Testis (tissue), 3 donors: ENCODE measurements around the gene CPT1C. TPM values are rescaled to one million over a fixed set of nuclear protein-coding genes. Genes with fewer than 3 reads are reported as not detected.

Experiments used
- DNase-seq: peaks from one replicate; pipeline ENCODE4 v3.0.0-alpha.2; 2019
- H3K27ac ChIP-seq, 2 donors: fragments of 200-600 bp; sonication (generic); one replicate each; pipeline ENCODE4 v1.5.1; 2019
- H3K27me3 ChIP-seq: fragments of 200-600 bp; sonication (generic); one replicate; pipeline ENCODE4 v1.5.1; 2019
- H3K36me3 ChIP-seq: fragments of 200-600 bp; sonication (generic); one replicate; pipeline ENCODE4 v1.5.1; 2017; ENCODE audit warnings: low read depth; ENCODE audit errors: missing control alignments
- H3K4me1 ChIP-seq: fragments of 200-600 bp; sonication (generic); one replicate; pipeline ENCODE4 v1.5.1; 2019
- H3K4me3 ChIP-seq, 2 donors: fragments of 200-600 bp; sonication (generic); one replicate each; pipeline ENCODE4 v1.5.1; 2017 to 2019
- H3K9me3 ChIP-seq: fragments of 200-600 bp; sonication (generic); one replicate; pipeline ENCODE4 v1.5.1; 2017
- CTCF ChIP-seq, 3 experiments: fragments of 450-650 bp in 2 of 3; fragments of 200-600 bp in 1 of 3; sonication (generic) in 1 of 3; IDR thresholded peaks; one replicate each; pipeline ENCODE4 v1.5.1; 2016 to 2019; ENCODE audit warnings: antibody characterized with exemption in 3 of 3, mild to moderate bottlenecking in 2 of 3, moderate library complexity in 1 of 3
- POLR2A ChIP-seq: fragments of 450-650 bp; IDR thresholded peaks from one replicate; pipeline ENCODE4 v1.6.1; 2017; ENCODE audit warnings: antibody characterized with exemption, mild to moderate bottlenecking, moderate library complexity
- WGBS, 2 donors: methylation state at CpG; one replicate each; pipeline ENCODE4 v1.1.5; 2018; 5-methylcytosine and 5-hydroxymethylcytosine counted together
- intact Hi-C: fragments of 100-400 bp; cut with DNase I; formaldehyde crosslinking; loops from one replicate; pipeline ENCODE4 v1.15.1; 2023; ENCODE audit warnings: low total_unique reads
- polyA plus RNA-seq: library from polyadenylated mRNA; stranded (reverse); fragments of 350-450 nt; fragmentation: Illumina TruSeq; extraction: RNeasy Lipid Tissue Mini Kit (QIAGEN cat#74804); gene quantifications from one replicate; pipeline ENCODE4 v1.2.3, GENCODE V29; 2014; ENCODE audit warnings: low read depth, low replicate concordance; ENCODE audit not compliant: insufficient read depth
- total RNA-seq, 2 donors: library from RNA; depleted of rRNA; stranded (reverse); fragments of >200 nt; gene quantifications; one replicate each; pipeline ENCODE4 v1.2.3, GENCODE V29; 2016

CPT1C gene
- total and polyA plus RNA-seq, 3 donors from 2014 or later: 8.8 to 17.1 (median 9.8) TPM

- no peaks in the 10 kb centered on the region for H3K9me3 ChIP-seq
- H3K4me3 ChIP-seq: no peak overlapping the region
- H3K27ac ChIP-seq: no peak overlapping the region
- TF ChIP-seq POLR2A (no peak), CTCF (IDR thresholded peaks at IDR 0.05) (no peak)
- WGBS, 2 donors: 93 to 96% methylated on average over 8 to 9 of the region's 9 CpGs
- H3K36me3 ChIP-seq: no peaks in the 10 kb centered on the region
- H3K4me1 ChIP-seq: no peaks in the 10 kb centered on the region
- intact Hi-C loops: no loop called here
- DNase-seq: no peak
- H3K27me3 ChIP-seq: no peaks in the 10 kb centered on the region
These were observed 50.4 kb downstream of the CPT1C start for GRCh38 chr19:49741210-49741844.

- TF ChIP-seq CTCF (IDR thresholded peaks at IDR 0.05) (no peak), POLR2A (no peak)
- H3K4me1 ChIP-seq: no peaks in the 10 kb centered on the region
- 63 to 87% methylated on average over 22 to 23 of the region's 23 CpGs for WGBS, 2 donors
- H3K36me3 ChIP-seq: no peaks in the 10 kb centered on the region
- intact Hi-C loops: no loop called here
- H3K27me3 ChIP-seq: no peaks in the 10 kb centered on the region
- peak overlapping the region in 1 of 2 donors; percentile 53 for H3K4me3 ChIP-seq
- DNase-seq: peak; percentile 80
- no peak overlapping the region for H3K27ac ChIP-seq
- no peaks in the 10 kb centered on the region for H3K9me3 ChIP-seq
These were observed 54.0 kb downstream of the CPT1C start for GRCh38 chr19:49744946-49745381.

- H3K27me3 ChIP-seq: no peaks in the 10 kb centered on the region
- 20 to 54% methylated on average over 16 to 52 of the region's 52 CpGs for WGBS, 2 donors
- TF ChIP-seq CTCF (IDR thresholded peaks at IDR 0.05) (no peak), POLR2A (no peak)
- no peak overlapping the region for H3K27ac ChIP-seq
- intact Hi-C loops: no loop called here
- H3K4me1 ChIP-seq: peaks cover 1% of the 10 kb centered on the region
- no peaks in the 10 kb centered on the region for H3K36me3 ChIP-seq
- DNase-seq: peak; percentile 86
- H3K4me3 ChIP-seq: peak overlapping the region; percentile 33 to 53
- no peaks in the 10 kb centered on the region for H3K9me3 ChIP-seq
These were observed 55.5 kb downstream of the CPT1C start for GRCh38 chr19:49746206-49746958.

- no peaks in the 10 kb centered on the region for H3K36me3 ChIP-seq
- 82 to 88% methylated on average over 6 of the region's 6 CpGs for WGBS, 2 donors
- intact Hi-C loops: no loop called here
- no peak overlapping the region for H3K27ac ChIP-seq
- H3K27me3 ChIP-seq: no peaks in the 10 kb centered on the region
- TF ChIP-seq POLR2A: no peak
- TF ChIP-seq CTCF (IDR thresholded peaks at IDR 0.05): no peak
- no peaks in the 10 kb centered on the region for H3K9me3 ChIP-seq
- H3K4me1 ChIP-seq: peaks cover 4% of the 10 kb centered on the region
- H3K4me3 ChIP-seq: no peak overlapping the region
- DNase-seq: peak; percentile 43
These were observed 58.3 kb downstream of the CPT1C start for GRCh38 chr19:49749055-49749716.
